ENCODE measurements around the gene SLX4IP.
A peak's percentile ranks its signal among the peaks of the same experiment; 100 is the strongest.

SLX4IP gene

DNA sequence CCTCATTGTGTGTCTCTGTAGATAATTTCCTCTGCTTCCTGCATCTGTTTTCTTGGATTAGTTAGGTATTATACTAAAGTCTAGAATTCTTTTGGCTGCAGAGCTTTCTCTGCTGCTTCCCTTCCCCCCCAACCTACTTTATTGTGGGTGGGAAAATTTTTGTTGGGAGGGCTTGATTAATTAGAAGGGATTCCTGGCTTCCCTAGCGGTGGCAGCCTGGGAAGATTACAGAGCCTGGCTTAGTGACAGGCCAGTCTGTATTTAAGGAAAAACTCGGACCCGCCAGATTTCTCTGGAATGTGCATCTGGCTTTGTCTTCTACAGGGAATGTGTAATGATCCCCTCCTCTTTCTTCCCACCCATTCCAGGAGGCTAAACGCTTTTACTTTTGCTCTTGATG lies 31.2 kb downstream of the SLX4IP start:
- no peak for FAIRE-seq

DNA sequence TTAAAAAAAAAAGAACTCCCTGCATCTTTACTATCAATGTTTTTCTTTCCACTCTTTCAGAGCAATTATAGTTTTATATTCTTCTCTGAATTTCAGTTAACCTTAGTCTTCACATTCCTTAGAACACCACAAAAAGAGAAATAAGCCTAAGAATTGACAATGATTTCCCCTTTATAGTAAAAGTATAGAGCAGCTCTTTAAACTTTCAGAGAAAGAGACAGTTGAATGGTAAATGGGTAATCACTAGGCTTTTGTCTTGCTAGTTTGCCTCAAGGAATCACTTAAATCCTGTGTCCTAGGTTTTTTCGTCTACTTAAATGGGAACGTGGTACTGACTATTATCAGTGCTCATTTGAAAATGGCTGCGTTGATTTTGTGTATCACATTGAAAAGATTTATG lies 31.8 kb downstream of the SLX4IP start:
- FAIRE-seq (no peak), DNase-seq (ENCODE audit: low spot score) (no peak)

More for the DNA sequence above, 31.2 kb downstream of the SLX4IP start:
- DNase-seq (ENCODE audit: low spot score) = no peak

DNA sequence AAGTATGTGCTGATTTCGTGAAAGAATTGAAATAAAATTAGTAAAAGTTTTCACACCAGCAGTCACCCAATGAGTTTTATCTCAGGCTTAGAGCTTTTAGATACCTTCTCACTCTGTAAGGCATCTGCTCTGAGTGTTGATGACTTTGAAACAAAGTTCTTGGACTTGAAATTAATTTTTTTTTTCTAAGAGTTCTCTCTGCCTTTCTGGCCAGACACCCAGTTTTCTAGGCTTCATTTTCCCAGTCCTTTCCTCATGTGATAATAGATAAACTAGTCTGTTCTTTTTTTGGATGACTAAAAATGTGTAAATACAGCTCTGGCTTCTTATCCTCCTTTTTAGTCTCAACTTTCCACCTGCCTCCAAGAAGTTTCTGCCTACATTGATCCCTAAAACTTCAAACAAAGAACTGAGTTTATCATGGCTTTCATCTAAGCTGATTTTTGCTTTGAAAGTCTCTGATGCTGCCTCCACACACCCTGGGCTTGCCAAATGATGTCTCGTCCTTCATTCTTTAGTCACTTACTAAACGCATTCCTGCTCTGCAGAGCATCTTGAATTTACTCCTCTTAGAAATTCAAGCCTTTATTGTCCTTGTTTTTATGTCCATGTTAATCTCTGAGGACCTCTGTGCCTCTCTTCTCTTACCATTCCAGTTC lies 32.7 kb downstream of the SLX4IP start:
- DNase-seq (ENCODE audit: low spot score) = no peak
- no peak for FAIRE-seq

DNA sequence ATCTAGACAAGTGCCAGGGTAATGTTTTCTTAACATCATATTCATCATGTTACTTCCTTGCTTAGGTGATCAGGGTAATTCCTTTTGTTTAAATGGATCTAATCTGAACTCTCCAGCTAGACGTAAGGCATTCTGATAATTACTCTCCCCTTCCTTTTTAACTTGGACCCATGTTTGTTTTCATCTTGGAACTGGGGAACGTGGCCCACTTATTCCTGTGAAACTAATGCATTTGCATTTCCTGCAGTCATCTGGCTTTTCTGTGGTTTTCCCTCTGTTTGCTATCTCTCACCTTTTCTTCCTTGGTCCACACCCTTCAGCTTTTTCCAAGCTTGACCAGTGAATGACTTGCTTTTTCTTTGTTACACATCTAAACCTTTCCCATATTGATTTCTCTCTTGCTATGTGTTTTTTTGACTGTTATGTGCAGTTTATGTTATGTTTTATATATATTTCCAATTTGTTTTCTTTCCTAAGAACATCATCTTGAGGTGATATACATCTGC lies 33.3 kb downstream of the SLX4IP start:
- DNase-seq (ENCODE audit: low spot score) (no peak), FAIRE-seq (no peak)

DNA sequence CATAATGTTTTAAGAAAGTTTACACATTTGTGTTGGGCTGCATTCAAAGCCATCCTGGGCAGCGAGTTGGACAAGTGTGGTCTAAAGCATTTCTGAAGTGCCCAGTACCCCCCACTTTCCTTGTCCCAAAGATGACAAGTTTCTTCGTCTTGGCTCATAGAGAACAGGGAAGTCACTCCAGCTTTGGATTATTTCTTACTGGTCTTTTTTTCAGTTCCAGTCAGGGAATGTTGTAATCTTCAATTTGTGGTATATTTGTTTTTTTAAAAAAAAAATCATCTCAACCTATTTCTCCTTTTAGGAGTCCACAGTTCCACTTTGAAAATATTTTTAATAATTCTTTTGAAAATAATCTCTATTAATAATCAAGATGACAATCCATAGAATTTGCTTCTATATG lies 34.0 kb downstream of the SLX4IP start:
- FAIRE-seq = no peak
- DNase-seq (ENCODE audit: low spot score) = no peak

DNA sequence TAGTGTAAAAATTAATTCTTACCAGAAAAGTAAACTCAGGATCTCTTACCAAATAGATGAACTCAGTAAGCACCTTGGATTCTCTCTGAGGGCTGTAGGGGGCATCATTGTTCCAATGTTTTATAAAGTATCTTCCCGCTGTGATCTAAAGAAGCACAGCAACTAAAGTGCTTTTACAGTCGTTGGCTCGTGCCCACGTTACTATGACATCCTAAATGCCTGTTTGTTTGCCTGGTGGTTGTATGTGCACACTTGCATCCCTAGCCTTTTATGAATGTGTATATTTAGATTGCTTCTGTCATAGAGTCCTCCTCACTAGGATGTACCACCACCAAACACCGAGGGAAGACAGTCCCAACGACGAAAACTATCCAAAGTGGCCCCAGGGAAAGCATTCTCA lies 34.5 kb downstream of the SLX4IP start:
- DNase-seq (ENCODE audit: low spot score) (peak; percentile 49), FAIRE-seq (peak; percentile 70)

DNA sequence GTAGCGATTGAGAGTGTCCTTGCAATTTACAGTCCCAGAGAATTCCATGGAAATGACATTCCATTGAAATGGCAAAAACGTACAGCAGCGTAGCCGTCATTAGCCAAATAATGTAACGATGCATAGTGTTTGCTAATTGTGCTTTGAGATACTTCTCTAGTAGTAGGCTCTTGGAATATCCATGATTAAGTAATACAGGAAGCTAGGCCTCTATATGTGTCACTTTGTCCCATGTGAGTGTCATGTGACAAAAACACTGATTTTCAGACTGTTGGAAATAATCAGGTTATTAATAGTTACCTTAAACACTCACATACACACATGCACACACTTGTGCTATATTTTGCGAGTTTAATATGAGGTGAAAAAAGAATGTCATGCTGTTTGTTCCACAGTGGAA lies 35.2 kb downstream of the SLX4IP start:
- FAIRE-seq (no peak), DNase-seq (ENCODE audit: low spot score) (no peak)

DNA sequence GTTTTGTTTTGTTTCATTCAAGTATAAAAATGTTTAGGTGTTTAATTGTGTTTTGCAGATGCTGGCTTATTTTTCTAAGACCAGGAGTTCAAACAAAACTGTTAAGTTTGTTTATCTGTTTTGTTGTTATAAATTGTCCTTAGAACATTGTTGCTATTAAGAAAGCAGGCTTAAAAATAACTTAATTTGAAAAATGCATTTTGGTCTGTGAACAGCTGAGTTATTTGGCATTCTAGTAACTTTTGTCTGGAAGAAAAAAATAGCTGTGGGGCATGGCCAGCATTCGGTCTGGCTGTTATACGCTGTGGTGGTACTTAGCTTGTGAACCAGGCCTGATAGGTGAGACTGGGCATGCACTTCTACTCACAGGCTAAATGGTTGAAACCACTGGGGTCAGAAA lies 37.8 kb downstream of the SLX4IP start:
- FAIRE-seq (no peak), DNase-seq (ENCODE audit: low spot score) (no peak)

DNA sequence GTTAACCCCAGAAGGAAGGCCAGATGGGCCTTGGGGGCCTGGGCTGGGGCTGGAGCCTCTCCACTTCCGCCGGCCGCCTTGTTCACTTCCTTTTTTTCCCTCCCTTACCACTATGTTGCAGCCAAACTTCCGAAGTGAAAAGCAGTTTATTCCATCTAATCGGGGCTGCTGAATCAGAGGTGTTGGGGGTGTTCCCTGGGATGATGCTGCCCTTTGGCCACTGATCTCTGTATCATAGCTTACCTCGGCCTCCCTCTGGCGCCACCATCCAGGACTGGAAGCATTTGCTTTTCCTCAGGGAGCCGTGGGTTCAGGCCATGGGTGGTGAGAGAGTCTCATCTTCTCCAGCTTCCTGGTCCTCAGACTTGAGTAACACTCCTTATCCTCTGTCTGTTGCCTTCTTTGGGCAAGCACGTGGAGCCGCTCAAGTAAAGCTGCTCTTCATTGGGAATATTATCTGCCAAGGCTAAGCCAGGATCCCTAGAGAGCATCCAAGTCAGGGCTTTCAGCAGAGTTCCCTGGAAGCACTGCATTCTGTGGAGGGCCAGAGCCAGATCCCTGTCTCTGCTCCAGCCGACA lies 39.6 kb downstream of the SLX4IP start:
- FAIRE-seq (no peak), DNase-seq (ENCODE audit: low spot score) (no peak)

DNA sequence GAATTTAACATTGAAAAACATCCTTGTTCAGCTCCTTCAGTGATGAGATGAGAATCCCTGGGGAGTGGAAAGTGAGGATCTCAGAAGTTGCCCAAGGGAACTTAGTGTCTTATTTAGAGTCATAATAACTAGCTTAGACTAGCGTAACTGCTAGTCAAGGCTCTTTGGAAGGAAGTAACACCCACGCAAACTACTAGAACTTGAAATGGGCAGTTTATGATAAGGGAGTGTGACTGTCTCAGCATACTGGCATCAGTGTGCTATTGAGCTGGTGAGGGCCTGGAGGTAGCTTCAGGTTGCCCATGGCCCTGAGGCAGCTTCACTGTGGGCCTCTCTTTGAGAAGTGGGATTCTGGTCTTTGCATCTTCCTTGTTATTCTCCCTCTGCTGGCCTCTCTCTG lies 40.1 kb downstream of the SLX4IP start:
- no peak for DNase-seq (ENCODE audit: low spot score)

DNA sequence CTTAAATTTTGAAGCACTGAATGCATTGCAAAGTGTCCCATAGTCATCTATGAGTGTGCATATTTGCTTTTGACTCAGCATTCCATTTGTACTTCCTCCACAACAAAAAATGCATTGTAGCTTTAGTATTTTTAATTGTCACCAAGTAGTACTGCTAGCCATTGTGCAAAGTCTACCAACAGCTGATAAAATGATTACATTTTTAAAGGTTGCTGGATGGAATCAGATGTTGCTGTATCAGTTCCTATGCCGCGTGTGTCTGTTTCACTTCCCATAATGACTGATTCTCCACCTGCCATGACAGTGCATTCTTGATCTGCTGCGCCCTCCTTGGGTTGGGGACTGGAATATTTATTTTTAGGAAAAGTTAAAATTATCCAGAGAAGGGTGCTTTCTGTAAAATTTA lies 41.2 kb downstream of the SLX4IP start:
- no peak for FAIRE-seq

More for the DNA sequence above, 40.1 kb downstream of the SLX4IP start:
- no peak for FAIRE-seq

DNA sequence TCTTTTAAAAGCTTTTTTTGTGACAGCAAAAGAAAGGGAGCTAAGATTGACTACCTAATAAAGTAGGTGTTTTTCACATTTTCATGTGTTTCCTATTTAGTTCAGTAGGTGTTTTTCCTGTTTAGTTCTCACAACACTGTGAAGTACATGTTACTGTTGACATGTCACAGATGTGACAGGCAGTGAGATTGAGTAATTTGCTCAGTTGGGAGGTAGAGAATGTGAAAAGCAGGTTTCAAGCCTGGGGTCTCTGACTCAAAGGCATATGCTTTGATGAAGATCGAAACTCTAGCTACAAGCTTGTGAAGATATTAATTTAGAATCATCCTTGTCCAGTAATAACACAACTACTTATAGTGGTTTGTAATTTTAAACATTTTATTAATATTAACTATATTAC lies 43.1 kb downstream of the SLX4IP start:
- DNase-seq (ENCODE audit: low spot score) = no peak
- no peak for FAIRE-seq

More for the DNA sequence above, 41.2 kb downstream of the SLX4IP start:
- no peak for DNase-seq (ENCODE audit: low spot score)

DNA sequence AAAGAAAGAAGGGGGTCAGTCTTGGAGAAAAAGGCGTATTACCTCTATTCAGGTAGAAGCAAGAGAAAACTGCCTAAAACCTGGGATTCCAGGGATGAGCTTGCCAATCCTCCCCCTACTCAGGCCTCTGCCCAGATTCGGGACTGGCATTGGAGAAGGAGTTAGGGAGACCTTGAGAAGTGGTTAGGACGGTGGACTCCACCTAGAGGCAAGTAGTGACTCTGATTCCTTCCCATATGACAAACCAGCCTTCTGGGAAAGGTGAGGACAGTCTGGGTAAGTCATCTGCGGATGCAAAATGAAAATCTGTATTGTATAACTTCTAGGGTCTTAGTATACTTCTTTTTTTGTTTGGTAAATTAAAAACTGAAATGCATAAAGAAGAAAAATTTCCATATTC lies 43.8 kb downstream of the SLX4IP start:
- DNase-seq (ENCODE audit: low spot score) (no peak), FAIRE-seq (no peak)

DNA sequence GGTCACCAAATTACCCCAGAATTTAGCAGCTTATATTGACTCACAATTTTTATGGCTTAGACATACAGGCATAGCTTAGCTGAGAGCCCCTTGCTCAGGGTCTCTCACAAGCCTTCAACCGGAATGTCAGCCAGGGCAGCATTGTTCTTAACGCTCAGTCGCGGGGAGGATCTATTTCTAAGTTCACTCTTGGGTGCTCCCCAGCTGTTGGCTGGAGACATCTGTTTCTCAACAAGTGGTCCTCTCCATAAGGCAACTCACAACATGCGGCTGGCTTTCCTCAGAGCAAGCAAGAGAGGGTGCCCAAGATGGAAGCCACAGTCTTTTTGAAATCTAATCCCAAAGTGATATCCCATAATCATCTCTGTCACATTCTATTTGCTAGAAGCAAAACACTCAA lies 46.6 kb downstream of the SLX4IP start:
- FAIRE-seq = no peak
- DNase-seq (ENCODE audit: low spot score) = no peak

DNA sequence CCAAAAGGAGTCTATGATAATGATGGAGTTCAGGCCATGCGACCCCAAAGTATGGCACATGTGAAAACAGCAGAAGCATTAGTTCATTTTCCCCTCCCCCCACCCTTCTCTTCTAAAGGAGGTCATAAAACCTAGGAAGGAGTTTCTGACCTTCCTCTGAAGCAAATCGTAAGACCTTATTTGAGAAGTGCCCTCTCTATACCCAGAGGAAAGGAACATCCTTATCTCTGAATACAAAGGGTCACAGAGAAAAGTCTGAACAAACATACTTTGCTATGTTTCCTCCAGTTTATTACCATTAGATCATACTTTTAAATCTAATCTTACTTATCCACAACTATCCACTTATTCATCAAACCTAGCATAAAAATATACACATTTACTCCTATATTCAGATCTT lies 48.6 kb downstream of the SLX4IP start:
- DNase-seq (ENCODE audit: low spot score) (no peak), FAIRE-seq (no peak)

DNA sequence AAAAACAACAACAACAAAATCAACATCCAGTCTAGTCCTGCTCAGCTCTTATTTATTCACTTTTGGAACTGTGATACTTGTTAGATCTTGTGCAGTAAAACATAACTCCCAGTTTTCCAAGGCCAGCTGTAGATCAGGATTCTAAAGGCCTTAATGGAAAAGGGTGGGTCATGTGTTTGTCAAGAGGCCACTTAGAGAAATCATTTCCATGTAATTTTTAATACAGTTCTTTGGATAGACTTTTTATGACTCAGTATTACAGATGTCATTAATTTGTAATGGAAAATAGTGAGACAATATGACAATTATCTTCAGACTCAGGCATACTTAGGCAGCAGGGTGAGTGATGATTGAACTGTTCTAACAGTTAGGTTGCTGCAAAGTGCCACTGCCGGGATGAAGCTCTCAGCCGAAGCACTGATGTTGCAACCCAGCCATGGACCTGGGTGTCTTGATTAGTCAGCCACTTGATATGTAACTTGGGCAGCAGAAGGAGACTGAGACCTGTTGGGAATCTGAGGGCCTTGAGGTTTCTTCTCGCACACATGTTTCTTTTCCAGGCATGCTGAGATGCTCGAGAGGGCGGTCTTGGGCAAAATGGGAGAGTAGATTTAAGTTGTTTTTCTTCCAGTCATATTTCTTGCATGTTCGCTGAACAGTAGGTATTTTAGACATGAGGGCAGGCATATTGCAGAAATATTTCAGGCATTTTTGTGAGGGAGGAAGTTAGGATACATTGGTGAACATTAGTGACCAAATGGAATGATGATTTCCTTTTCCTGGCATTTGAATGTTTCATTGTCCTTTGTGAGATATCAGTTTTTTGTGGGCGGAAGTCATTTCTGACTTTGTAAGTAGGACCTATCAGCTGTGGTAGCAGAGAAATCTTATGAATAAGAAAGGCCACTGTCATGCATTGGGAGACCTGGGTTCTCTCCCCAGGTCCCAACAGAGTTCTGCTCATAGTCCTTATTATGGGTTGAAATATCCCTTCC lies 52.3 kb downstream of the SLX4IP start:
- FAIRE-seq = no peak
- DNase-seq (ENCODE audit: low spot score) = no peak

DNA sequence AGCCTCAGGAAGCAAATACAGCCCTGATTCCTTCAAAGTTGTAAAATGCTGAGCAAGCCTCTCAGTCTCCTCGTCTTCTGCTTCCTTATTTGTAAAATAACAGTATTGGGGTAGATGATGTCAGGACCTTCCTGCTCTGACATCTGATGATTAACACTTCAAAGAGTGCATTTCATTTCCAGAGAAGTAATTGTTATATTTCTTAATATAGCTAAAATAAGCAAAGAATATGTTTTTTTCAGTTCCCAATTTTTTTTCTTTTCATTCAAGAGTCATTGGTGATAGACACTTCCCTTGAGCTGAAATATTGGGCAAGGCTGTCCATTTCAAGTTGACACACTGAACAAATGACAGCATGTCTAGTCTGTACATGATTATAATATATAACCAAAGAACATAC lies 53.4 kb downstream of the SLX4IP start:
- FAIRE-seq (no peak), DNase-seq (ENCODE audit: low spot score) (no peak)

DNA sequence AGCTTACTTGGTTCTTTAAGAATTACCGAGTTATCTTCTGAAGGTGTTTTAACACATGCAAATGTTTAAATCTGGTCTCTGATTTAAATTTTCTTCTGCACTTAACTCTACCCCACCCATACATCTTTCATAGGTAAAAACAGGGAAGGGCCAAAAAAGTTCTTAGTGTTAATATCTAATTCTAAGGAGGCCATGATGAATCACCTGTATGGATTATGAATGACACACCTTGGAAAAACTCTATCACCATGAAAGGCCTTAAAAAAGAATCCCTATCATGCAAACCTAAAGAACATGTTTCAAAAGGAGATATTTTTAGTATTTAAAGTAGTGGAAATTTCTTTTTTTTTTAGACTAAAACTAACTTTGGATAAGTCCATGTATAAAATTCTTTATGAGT lies 54.7 kb downstream of the SLX4IP start:
- FAIRE-seq (no peak), DNase-seq (ENCODE audit: low spot score) (no peak)

DNA sequence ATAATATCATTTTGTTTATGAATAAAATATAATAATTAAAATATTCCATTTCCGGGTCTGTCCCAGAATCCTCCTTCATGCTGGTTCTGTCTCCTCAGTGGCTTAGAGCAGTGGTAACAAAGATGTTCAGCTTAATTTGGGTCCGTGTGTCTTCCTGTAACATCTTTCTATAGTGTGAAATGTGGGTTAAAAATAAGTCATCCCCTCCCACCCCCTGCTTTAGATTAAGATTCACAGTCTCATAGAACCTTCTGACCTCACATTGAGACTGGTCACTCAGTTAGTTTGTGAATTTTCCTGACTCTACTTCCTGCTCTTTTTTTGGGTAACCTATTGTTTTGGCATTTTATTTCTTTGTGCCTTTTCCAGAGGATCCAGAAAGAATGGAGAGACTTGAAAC lies 55.2 kb downstream of the SLX4IP start:
- no peak for FAIRE-seq

DNA sequence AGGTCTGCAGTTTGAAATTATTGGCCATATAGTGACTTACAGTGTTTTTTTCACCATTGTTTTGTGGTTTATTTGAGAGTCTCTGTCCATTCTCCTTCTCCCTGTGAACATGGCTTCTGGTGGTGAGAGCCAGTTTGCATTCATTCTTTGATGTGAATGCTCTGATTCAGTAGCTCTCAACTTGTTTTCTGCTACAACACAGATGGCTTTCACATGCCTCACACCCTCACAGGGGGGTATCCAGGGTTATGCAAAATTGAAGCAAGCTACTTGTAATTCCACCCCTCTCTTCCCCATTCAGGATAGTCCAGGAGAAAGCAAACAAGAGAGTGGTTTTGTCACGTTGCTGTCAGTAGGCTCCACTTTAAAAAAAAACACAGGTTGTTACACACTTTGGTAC lies 55.6 kb downstream of the SLX4IP start:
- FAIRE-seq (no peak), DNase-seq (ENCODE audit: low spot score) (no peak)

More for the DNA sequence above, 55.2 kb downstream of the SLX4IP start:
- no peak for DNase-seq (ENCODE audit: low spot score)

DNA sequence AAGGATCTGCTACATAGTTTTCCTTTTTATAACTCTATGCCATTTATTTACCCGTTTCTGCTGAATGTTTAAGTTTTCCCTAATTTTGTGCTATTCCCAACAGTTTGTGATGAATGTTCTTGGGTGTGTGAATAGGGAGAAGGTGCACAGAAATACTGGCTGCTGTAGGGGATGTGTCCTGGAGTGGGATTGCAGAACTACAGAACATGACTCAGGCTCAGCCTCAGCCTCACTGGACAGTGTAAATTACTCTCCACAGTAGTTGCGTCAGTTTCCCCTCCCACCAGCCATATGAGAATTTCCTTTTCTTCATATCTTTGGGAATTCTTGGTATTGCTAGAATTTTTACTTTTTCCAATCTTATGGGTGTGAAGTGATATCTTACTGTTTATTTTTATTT lies 57.0 kb downstream of the SLX4IP start:
- DNase-seq (ENCODE audit: low spot score) = no peak
- no peak for FAIRE-seq

DNA sequence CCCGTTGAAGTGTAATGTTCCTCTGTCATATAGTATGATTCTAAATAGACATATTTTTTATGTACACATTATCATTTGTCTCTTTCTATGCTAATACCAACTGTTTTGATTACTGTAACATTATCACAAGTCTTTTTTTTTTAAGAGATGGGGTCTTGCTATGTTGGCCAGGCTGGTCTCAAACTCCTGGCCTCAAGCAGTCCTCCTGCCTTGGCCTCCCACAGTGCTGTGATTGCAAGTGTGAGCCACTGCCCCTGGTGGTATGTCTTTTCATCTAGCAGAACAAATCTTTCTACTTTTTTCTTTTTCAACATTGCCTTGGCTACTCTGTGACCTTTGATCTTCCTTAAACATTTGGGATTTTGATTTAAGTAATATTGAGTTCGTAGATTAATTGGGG lies 57.7 kb downstream of the SLX4IP start:
- DNase-seq (ENCODE audit: low spot score) = no peak
- no peak for FAIRE-seq

All from RCC 7860 (cell line).